ENCODE data around the gene OLR1. TPM values are rescaled to one million over a fixed set of nuclear protein-coding genes. Genes with fewer than 3 reads are reported as not detected.
"Not testable (repeated sequence)": the region's sequence is repeated elsewhere in the genome, so short reads cannot be mapped to it uniquely, and the experiment has no call there.

OLR1 gene
- polyA plus RNA-seq, 12 donors, result 0.69 to 2.5 (median 1.2) TPM; not detected in 2

DNA sequence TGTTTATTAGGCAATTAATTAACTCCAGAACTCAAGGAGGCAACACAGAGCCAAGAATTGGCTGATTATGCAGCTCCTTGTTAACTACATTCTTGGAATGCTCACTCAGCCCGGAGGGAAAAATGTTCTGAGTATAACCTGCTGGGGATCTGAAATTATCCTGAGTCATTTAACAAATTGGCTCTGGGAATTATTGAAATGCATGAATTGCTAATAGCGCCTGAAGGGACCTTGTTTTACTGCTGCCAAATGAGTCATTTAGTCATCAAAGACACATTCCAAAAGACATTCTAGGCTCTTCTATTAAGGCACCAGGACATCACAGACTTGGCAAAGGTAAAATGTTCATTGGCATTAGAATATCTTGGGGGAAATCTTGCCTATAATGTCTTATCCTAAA lies 19.9 kb upstream of the OLR1 start:
- DNase-seq, result no peak

DNA sequence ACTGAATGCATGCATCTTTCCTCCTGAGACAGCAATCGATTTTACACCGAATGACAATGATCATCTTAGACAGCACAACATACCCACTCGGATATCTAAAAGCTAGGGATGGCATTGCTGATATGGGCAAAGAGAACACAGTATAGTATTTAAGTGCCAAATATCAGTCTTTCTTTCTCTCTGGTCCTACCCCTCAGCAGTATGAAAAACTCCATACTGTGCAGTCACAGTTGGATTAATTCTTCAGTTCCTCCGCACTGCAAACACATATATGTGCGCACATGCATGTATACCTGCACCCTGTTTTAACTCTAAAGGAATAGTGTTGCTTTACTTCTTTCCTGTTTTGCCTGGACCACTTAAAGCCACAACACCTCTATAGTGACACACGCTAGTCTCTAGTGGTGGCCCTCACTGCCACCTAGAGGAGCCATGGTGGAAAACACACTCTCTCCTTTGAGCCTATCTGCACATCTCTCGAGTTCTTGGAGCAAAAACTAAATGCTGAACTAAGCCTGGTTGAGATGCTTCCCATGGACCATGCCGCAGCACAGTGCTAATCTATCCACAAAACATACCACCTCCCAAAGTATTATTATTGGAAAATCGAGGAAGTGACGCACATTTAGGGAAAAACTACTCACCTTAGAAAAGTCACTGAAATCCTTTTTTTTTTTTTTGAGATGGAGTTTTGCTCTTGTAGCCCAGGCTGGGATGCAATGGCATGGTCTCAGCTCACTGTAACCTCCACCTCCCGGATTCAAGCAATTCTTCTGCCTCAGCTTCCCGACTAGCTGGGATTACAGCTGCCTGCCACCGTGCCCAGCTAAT lies 18.8 kb upstream of the OLR1 start:
- DNase-seq, result peak; percentile 52

DNA sequence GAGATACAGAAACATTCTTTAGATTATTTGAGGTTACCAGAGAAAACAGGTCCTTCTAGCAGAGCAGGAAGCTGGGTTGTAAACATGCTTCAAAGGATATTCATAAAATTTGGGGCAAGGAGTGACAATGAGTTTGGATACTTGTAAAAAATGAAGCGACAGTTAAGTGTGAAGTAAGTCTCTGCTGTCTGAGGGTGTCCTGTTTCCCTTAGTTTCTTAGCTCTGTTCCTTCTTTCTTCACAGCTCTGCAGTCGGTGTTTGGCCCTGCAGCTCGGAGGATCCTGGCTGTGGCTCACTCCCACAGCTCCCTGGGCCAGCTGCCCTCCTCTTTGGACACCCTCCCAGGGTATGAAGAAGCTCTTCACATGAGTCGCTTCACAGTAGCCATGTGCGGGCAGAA lies 17.7 kb upstream of the OLR1 start:
- no peak for DNase-seq

DNA sequence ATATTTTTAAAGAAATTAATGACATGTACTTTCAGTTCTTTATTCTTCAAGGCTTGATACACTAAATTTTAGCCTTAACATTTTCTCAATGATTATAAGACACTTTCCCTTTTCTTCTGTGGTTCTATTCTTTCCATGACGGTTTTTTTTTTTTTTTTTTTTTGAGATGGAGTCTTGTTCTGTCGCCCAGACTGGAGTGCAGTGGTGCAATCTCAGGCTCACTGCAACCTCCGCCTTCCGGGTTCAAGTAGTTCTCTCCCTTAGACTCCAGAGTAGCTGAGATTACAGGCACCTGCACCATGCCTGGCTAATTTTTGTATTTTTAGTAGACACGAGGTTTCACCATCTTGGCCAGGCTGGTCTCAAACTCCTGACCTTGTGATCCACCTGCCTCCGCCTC lies 15.0 kb upstream of the OLR1 start:
- not testable (repeated sequence) for DNase-seq

DNA sequence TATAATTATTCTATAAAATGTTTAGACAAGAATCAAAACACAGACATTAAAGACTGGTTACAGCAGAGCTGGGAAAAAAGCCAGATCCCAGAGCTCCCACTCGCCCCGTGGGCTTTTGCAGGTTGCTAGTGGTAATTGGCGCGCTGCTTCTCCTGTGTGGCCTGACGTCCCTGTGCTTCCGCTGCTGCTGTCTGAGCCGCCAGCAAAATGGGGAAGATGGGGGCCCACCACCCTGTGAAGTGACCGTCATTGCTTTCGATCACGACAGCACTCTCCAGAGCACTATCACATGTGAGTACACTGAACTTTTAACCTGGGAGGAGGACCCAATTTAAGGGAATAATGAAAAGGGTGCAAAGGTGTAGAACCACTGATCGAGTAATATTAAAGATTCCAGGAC lies 14.4 kb upstream of the OLR1 start:
- DNase-seq, result peak; percentile 25

DNA sequence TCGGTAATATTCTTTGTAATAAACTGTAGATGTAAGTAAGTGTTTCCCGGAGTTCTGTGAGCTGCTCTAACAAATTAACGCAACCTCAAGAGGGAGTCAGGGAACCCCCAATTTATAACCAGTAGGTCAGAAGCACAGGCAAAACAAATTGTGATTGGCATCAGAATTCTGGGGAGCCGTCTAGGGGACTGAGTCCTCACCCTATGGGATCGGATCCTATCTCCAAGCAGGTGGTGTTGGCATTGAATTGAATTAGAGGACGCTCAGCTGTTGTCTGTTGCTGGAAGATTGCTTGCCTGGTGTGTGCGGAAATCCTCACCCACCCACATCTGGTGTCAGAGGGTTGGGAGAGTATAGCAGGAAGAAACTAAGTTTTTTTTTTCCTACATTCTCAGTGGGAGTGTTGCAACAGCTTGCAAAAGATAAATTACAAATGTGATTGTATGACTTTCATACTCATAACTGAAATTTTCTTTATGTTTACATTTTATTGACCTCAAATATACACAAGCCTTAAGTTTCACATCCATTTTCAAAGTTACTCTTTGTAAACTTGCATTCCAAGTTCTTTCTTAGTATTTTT lies 12.4 kb upstream of the OLR1 start:
- no peak for DNase-seq

DNA sequence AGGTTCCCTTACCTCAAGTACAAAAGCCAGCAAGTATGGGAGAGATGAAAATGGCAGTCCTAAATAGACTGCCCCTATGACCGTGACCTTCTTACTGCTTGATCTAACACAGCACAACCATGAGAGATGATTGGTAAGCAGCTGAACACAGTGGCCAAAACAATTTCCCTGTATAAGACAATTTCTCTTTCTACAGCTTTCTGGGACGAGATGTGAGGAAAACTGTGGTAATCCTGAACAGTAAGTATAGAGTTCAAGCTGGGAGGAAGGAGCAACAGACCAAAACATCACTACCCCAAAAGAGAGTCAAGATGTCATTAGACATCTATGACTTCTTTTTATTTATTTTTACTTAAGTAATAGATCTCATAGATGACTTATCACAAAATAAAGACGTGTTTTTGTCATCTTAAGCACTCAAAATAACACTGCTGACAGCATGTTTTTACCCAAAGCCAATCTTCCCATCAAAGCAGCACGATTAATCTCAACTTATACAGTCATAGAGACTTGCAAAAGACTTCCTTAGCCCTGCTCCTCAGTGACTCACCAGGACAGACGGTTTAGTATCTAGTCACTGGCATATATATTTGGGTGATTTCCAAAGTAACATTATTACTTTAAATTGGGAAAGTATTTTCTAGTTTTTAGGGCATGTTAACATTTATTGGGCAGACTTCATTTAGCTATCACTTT lies 10.6 kb upstream of the OLR1 start:
- no peak for DNase-seq

DNA sequence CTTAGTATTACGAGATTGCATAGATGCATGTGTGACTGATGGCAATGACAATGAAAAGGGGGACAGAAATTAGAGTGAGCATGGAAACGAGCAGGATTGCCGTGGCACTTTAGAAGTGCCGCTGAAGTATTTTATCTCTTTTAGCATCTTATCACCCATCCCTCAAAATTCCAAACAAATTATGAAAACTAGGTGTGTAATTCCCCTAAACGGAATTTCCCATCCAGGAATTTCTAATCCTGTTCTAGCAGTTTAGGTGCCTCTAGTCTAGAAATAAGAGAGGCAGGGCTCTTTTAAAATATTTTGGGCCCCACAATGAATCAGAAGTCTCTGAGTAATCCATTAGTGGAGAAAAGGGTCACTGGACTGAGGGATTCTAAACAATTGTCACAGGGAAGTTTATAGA lies 7.8 kb upstream of the OLR1 start:
- DNase-seq, result no peak

DNA sequence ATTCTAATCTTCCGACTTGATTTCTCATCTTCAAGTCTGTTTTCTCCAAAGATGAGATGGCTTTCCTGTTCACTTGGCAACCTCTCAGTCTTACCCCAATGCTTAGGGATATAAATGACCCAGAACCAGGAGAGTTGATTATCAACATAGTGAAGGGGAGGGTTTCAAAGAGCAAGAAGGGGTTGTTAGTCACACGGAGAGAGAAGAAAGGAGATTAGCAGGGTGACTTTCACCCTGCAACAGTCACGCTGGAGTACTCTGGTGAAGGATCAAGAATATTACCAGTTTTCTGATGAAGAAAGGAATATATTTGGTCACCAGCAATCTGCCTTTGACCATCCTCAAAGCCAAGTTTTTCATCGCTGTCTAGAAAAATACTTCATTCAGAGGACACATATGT lies 6.9 kb upstream of the OLR1 start, which contains the start of gene TMEM52B:
TMEM52B (plus strand) TSS at position 212 of the 400 bp plus-strand sequence. CDS start 543 bp downstream, outside the sequence.
- no peak for DNase-seq

DNA sequence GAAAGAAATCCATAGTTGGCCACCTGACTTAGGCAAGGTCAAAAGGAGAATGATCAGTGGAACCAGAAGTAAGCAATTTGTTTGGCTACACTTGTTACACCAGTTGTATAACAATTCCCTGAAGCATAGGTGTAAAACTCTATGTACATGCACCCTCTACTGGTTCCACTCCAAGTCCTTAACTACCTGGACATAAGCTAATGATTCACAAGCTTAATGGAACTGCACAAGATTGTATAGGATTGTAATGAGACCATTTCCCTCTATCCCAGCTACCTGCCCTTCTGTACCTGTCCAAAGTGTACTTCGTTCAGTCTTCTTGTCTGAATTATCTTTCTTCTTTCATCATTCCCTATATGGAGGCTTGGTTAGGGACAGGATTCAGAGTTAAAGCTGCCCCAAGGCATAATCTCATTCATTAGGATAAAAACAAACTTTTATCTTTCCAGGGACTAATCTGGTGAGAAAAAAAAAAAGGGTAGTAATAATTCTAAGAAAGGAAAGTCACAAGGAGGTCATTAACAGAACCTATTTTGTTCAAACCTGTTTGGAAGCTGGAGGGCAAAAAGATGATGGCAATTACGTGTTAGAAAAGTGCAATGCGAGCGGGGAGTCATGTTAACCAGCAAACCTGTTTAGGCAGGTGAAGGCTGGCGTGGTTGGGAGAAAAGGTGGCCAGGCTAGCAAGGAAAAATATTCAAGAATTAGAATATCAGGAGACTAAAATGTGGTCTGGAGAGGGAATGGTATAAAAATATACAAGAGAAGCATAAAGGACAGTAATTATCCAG lies 4.1 kb upstream of the OLR1 start:
- DNase-seq, result no peak

DNA sequence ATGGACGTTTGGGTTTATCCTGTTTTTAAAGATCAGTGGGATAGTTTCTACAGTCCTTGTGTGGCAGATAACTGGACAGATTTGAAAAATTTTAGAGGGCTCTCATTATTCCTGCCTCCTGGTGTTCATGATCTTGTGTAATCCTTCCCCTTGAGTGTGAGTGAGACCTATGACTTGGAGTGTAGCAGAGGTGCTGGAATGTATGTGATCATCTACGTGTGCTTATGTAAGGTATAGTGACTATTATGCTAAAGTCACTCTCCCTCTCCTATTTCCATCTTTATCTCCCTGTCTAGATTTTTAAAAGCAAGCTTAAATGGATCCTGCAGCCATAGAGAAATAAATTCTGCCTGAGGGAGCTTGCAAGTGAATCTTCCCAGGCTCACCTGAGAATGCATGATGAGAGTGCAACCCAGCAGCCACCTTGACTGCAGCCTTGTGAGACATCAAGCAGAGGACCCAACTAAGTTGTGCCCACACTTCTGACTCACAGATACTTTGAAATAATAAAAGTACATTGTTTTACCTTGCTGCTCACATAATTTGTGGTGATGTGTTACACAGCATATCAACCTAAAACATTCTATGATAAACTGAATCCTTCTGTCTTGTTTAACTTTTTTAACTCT lies 3.2 kb upstream of the OLR1 start:
- no peak for DNase-seq

DNA sequence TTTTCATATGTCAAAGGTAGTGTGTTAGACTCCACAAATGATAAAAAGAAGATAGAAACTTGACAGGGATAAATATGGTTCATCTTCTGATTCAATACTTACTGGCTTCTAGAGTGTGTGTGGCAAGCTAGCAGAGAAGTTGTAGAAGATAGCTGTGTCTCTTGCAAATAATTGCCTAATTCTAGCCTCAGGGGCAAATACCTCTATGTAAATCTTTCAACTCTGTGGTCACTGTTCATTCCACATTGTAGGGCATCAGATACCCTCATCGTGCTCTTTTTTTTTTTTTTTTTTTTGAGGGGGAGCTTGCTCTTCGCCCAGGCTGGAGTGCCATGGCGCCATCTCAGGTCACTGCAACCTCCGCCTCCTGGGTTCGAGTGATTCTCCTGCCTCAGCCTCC lies 1.7 kb downstream of the OLR1 start:
- DNase-seq, result no peak

DNA sequence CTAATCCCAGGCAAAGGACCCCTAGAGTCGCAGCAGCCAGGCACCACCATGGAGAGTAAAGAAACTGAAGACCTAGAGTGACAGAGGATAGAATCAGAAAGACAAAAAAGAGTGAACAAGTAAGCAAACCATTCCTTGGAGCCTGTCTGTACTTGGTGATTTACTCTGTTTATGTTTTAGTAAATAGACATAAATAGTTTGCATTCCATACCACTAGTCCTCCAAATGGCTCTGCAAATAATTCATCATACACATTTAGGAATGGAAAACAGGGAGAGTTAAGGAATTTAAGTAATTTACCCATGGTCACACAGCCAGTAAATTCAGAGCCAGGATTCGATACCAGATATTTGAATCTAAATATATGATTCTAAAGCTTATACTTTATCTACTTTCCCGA lies 2.8 kb downstream of the OLR1 start:
- no peak for DNase-seq

DNA sequence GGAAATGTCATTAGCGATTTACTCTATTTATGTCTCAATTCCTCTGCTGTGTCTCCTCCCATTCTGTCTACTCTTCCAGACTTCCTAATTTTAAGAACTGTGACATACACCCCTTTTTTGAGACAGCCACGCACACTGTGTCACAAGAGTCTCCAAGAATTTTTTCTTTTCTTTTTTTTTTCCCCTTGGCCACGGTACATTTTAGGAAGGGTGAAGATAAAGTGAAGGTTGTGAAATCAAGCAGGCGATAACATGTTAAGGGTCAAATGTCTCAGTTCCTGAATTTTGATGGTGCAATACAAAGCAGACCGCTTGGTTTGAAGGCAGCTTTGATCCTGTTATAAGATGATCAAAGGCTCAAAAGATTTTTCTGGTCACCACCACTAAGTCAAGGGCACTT lies 4.3 kb downstream of the OLR1 start:
- no peak for DNase-seq

DNA sequence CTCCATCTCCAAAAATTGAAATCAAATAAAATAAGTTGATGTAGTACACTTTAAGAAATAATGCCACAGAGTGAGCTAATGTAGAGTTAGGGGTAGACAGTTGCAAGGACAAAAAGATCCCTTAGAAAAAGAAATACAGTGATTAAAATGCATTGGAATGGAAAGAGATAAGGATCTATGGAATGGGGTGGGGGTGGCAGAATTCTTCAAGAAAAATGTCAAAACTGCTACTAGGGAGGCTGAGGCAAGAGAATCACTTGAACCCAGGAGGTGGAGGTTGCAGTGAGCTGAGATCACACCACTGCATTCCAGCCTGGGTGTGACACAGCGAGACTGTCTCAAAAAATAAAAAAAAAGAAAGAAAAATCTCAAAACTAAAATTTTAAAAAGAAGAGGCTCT lies 6.5 kb downstream of the OLR1 start:
- no peak for DNase-seq

DNA sequence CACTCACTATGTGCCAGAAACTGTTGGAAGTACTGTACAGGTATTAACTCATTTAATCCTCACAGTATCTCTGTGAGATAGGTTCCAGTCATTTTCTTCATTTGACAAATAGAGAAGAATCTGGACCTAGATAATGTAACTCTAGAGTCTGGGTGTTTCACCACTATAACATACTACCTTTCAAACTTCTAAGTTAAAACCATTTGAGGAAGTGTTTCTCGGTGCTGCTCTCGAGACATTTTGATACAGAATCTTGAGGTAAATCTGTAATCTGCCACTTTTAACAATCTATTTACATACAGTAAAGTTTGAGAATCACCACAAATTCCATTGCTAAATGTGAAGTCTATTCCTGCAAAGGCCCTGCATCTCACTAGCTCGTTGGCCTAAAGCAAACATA lies 8.8 kb downstream of the OLR1 start:
- DNase-seq, result no peak

DNA sequence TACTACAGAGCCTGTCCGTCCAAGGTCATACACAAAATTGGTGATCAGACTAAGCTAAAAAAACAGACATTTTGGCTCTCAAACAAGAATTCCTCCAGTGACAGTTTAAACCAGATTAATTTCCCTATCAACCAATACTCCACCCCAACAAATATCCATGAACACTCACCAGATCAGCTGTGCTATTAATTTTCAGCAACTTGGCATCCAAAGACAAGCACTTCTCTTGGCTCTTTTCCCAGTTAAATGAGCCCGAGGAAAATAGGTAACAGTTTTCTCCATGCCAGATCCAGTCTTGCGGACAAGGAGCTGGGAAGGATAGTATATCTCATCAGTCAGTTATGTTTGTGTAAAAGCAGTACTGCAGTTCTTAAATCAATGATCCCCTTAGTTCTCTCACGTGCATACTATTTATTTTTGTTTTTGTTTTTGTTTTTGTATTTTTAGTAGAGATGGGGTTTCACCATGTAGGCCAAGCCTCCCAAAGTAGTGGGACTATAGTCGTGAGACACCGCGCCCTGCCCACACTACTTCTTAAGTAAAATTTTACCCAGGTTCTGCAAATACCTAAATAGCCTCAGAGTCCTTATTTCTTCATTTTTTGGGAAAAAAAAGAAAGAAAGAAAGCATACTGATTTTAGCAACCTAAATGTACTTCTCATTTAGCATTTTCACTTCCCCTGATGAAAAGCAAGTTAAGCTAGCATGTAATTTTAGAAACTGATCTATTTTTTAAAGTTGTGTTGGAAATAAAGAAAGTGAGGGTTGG lies 11.1 kb downstream of the OLR1 start:
- DNase-seq, result no peak

DNA sequence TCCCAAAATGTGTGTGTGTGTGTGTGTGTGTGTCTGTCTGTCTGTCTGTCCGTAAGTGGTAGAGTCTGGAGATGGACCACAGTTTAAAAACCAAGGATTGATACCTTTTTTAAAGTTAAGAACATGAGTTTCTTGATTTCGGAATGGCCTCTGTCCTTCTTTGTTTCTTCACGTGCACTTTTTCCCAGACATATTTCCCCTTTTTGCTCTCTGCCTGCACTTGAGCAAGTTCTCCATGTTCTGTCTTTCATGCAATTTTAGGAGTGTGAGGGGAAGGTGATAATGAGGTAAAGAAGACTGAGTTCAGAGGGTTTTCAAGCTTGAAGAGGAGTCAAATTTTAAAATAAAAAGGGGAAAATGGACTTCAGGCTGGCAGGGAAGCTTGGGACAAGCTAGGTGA lies 12.7 kb downstream of the OLR1 start:
- DNase-seq, result no peak

DNA sequence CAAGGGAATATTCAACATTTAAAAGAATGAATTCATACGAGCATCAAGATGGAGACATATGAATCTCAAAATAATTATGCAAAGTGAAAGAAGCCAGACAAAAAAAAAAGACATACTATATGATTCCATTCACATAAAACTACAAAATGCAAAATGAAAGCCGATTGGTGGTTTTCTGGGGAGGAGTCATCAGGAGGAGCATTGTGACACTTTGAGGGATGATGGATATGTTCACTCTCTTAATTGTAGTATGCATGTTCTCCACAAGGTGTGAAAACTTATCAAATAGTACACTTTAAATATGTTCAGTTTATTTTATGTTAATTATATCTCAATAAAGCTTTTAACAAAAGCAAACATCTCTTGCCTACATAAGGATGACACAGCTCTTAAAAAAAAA lies 13.5 kb downstream of the OLR1 start:
- no peak for DNase-seq

DNA sequence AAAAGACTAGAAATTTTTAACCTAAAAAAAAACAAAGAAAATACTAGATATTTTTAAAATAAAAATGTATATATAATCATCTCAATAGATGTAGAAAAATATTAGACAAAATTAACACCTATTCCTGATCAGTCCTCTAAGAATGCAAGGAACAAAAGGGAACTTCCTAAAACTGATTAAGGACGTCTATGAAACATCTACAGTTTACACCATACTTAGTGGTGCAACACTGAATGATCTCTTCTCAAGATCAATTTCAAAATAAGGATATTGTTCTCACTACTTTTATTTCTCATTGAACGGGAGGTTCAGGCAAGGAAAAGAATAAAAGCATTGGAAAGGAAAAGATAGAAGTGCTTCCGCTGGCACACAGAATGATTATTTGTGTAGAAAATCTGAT lies 16.0 kb downstream of the OLR1 start:
- no peak for DNase-seq

DNA sequence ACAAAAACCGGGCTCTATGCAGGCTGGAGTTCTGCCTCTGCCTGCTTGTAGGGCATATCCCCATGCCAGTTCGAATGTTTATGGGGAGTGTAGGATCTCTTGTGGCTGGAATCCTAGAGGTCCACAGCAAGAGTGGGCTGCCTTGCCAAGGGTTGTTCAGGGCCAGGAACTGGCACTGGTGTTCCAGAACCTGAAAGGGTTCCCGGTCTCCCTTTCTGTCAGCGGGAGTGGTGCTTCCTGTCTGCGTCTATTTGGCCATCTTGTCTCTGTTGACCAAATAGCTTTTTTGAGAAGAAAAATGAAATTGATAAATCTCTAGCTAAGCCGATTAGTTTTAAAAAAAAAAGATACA lies 17.8 kb downstream of the OLR1 start:
- DNase-seq, result no peak

Measured in muscle of arm (tissue), 12 donors.